Measurements from ENCODE around the gene CLTA.
A peak's percentile ranks its signal among the peaks of the same experiment; 100 is the strongest.

The CLTA gene

DNA sequence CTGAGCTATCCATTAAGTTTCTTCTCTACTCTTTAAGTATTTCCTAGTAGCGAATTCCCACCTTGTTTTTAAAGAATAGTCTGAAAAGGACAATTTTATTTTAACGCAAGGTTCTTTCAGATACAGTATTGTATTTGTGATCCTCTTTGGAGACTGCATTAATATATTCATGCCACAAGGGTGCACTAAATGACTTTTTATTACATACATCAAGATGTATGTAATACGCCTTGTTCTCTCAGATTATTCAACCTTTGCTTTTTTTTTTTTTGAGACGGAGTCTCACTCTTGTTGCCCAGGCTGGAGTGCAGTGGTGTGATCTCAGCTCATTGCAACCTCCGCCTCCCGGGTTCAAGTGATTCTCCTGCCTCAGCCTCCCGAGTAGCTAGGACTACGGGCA is 57.3 kb downstream of the CLTA start:
- DNase-seq: peak; percentile 5

DNA sequence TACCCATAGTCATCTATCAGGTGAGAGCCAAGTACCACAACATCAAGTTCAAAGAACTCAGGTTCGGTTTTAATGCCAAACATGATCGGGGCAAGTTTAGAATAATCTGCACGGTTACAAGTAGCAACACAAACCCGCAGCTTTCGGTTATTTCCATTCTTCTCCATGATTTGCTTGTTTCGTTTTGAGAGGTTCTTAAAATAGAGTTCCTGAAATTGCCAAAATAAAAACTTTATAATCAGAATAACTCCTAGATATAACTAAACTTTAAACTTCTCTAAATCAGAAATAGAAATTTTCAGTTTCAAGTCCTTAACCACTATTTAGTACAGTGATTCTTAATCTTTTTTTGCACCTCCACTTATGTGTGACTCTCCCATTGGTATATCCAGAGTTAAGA is 58.5 kb downstream of the CLTA start:
- DNase-seq: no peak

DNA sequence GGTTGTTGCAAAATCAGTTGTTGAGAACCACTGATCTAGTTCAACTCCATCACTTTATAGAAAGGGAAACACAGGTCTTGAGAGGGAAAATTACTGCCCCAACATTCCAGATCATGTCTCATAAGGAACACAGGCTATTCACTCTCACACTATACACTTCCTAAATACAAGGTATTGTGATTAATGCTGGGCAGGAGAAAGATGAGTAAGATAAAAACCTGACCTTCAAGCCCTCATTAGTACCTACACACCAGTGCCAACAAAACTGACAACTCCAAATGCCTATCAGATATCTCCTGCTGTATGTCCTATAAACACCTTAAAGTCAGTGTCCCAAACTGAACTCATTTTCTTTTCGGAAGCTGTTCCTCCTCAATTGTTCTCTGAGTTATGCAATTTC is 59.4 kb downstream of the CLTA start:
- no peak for DNase-seq

DNA sequence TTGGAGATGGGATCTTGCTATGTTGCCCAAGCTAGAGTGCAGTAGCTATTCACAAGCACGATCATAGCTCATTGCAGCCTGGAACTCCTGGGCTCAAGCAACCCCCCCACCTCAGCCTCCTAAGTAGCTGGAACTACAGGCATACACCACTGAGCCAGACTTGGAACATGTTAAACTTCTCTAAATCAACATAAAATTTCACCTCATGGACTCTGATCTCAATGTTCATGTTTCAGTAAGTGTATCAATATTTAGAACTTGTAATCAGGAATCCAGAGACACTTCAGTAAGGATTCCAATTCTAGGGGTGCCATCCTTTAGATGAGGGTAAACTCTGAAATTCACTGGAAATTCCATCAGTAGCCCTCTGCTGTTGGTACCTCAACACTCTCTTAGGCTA is 60.7 kb downstream of the CLTA start:
- no peak for DNase-seq

GRCh38 chr9:36258208-36258995 is 67.7 kb downstream of the CLTA start, which contains the start of gene GNE:
Gene GNE (minus strand): TSS chr9:36258448. CDS start chr9:36249355, 9,093 bp downstream.
- peak; percentile 61 for DNase-seq

DNA sequence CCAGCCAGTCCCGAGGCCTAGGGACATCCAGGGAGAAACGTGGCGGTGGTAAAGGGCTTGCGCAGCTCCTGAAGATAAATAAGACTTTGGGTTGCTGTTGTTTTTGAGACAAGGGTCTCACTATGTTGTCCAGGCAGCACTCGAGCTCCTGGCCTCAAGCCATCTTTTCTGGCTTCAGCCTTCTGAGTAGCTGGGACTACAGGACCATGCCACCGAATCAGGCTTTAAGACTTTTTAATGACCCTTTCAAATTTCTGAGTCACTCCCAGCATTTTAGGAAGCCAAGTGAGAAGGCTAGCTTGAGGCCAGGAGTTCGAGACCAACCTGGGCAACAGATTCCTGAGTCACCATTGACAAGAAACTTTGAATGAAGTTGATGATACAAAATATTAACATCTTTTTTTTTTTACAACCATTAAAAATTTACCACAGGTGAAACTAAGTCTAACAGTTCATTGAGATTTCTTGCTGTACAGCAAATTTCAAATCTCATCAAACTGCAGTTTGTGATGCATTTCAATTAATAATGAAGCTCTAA is 68.3 kb downstream of the CLTA start:
- no peak for DNase-seq

Measured in kidney glomerular epithelial cell (primary cell).